SW 1271 (cell line): Measurements from ENCODE around the gene MIPOL1.
"Not testable (repeated sequence)": the region's sequence is repeated elsewhere in the genome, so short reads cannot be mapped to it uniquely, and the experiment has no call there.

ENCODE experiments used
- DNase-seq, 2 experiments: peaks; one replicate each; lab custom pipeline; 2025; lab: John Stamatoyannopoulos, UW

Gene MIPOL1

GRCh38 chr14:37285220-37285619 lies 87.5 kb downstream of the MIPOL1 start:
- no peak for DNase-seq

- no peak for DNase-seq
These were observed 92.0 kb downstream of the MIPOL1 start for GRCh38 chr14:37289688-37290087.

- not testable (repeated sequence) for DNase-seq
These were observed 97.5 kb downstream of the MIPOL1 start for GRCh38 chr14:37295262-37295661.

DNA sequence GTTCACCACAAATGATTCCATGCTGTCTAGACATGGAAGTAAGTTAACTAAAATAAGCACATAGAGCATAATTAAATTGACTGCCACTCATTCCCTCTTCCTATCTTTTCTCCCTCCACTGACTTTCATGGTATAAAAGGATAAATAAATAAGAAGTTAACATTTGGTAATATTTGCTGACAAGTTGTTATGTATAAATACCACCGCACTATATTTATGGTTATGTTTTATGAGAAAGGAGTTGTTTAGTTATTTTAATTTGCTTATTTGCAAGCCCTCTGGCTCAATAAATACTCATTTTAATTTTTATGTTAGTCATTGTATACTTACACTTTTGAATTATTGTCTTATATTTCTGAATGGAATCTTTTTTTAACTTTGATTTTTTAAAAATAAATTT lies 113.5 kb downstream of the MIPOL1 start:
- no peak for DNase-seq

- DNase-seq: no peak
These were observed 121.2 kb downstream of the MIPOL1 start for GRCh38 chr14:37318938-37319337.

DNA sequence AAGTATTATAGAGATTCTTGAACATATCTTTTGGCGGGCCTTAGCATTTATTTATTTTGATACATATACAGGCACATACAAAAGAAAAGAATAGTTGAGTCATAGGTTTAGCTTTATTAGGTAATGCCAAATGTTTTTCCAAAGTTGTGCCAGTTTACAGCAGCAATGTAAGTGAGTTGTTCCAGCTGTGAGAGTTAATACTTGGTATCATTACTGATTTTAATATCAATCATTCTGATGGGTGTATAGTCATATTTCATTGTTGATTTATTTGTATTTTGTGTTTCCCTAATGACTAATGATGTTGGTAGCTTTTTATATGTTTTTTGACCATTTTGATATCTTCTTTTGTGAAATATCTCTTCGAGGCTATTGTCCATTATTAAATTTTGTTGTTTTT lies 122.4 kb downstream of the MIPOL1 start:
- no peak for DNase-seq

- no peak for DNase-seq
These were observed 127.6 kb downstream of the MIPOL1 start for GRCh38 chr14:37325332-37325731.

DNA sequence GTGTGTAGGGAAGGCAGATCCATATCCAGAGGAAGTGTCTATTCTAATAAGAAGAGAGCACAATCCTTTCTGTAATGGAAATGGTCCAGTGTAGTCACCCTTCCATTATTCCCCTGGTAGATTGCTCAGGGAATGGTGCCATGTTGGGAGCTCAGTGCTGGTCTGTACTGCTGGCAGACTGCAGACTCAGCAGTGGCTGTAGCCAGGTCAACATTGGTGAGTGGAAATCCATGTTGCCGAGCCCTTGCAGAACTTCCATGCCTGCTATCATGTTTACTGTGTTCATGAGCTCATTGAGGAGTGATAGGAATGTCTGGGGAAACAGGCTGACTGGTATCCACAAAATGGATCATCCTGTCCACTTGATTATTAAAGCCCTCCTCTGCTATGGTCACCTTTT lies 128.7 kb downstream of the MIPOL1 start:
- DNase-seq: no peak

DNA sequence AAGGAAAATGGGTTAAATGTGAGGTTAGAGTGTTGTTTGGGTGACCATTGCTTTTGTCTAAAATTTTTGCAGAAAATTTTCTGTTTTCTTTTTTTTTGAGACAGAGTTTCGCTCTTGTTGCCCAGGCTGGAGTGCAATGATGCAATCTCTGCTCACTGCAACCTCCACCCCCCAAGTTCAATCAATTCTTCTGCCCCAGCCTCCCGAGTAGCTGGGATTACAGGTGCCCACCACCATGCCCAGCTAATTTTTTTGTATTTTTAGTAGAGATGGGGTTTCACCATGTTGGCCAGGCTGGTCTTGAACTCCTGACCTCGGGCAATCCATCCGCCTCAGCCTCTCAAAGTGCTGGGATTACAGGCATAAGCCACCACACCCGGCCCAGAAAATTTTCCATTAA lies 130.2 kb downstream of the MIPOL1 start:
- not testable (repeated sequence) for DNase-seq

- no peak for DNase-seq
These were observed 130.9 kb downstream of the MIPOL1 start for GRCh38 chr14:37328673-37329072.

- DNase-seq: no peak
These were observed 131.7 kb downstream of the MIPOL1 start for GRCh38 chr14:37329189-37330001.

GRCh38 chr14:37330910-37331309 lies 133.2 kb downstream of the MIPOL1 start:
- DNase-seq: no peak

- DNase-seq: no peak
These were observed 142.6 kb downstream of the MIPOL1 start for GRCh38 chr14:37340353-37340752.

DNA sequence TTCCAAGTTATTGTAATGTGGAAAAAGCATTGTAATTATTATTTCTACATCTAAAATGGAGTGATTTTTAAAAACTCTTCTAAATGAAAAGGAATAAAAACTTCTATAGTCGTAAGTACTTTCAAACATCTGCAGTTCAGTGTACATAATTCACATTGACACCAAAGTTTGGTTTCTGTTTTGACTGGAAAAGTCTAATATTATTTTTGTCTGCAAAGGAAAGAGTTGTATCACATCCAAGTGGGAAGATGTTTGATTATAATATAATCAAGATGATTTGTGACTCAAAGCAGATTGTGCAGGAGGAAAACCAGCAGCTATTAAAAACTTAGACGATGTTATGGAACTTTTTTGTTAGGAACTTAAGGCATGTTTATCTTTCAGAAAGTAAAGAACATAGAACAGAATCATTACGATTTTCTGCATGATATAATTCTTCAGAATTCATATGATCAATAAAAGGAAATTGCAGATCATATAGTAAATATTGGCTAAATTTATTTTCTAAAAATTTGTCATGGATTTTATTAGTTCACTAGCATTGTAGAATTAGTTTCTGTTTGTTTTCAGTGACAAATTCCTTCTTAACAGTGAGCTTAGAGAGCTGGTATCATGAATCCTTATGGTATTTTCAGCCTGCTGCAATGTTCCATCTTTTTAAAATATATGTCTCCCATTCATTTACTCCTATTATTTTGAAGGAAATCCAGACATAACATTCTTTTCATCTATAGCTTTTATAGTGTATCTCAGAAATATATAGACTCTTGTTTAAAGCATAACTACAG lies 145.8 kb downstream of the MIPOL1 start:
- DNase-seq: no peak

- no peak for DNase-seq
These were observed 165.9 kb downstream of the MIPOL1 start for GRCh38 chr14:37363661-37364060.

DNA sequence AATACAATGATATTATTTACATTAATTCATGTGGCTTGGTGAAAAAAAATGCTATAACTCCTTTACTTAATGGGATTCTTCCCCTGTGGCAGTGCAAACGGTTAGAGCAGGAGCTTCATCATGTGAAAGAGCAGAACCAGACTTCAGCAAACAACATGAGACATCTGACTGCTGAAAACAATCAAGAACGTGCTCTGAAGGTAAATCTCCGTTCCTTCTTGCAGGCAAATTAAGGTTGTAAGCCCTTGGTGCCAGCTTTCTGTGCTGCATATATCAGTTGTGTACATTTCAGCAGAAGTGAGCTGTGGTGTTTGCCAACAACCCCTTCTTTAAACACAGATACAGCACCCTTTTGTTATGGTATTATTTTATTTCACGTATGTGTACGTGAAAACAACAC lies 171.7 kb downstream of the MIPOL1 start:
- no peak for DNase-seq

GRCh38 chr14:37375566-37375965 lies 177.8 kb downstream of the MIPOL1 start:
- DNase-seq: no peak

DNA sequence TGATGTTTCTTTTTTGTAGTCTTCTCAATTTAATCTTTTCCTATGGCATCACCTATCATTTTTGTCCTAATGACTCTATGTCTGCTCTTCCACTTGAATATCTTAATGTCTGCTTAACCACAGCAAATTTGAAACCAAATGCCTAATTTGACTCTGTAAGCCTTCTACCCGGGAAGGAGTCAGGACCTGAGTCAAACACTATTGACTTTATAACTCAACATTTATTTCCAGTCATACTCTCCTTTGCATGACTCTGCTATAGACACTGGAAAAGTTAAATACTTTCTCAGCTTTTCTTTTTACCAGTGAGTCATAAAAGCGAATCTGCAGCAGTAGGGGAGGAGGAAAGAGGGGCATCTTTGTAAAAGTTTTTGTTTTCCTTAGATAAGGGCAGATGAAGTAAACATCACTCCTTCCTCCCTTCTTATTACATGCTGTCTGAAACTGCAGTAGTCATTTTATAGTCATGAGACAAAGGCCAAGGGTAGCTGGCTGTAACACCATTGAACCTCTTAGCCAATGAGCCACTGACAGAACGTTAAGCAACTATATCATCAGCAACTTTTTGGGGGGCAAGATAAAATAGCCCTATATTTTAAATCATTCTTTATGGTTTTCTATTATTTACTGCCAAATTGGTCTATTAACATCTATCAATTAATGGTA lies 179.3 kb downstream of the MIPOL1 start:
- no peak for DNase-seq

- DNase-seq: no peak
These were observed 187.3 kb downstream of the MIPOL1 start for GRCh38 chr14:37384870-37385596.

GRCh38 chr14:37397157-37397940 lies 199.6 kb downstream of the MIPOL1 start:
- DNase-seq: not testable (repeated sequence)

DNA sequence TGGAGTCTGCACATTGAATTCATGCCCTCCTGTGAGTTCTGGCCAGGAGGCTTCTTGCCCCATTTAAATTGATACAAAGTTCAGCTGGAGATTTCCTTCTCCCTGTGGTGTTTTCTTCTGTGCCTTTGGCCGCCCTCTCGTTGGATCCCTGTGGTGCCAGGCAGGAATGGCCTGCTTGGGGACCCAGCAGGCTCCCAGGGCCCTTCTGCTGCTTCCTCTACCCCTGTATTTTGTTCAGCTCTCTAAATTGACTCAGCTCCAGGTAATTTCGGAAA lies 200.1 kb downstream of the MIPOL1 start:
- DNase-seq: no peak

GRCh38 chr14:37399517-37399916 lies 201.8 kb downstream of the MIPOL1 start:
- DNase-seq: no peak
